ENCODE results near the gene STK24.

The STK24 gene

GRCh38 chr13:98440390-98441055 is 136.4 kb downstream of the STK24 start:
- no peak overlapping the region for H3K27ac ChIP-seq (ENCODE audit: low read length)
- H3K27me3 ChIP-seq (ENCODE audit: insufficient read depth, low read length), result no peaks in the 10 kb centered on the region
- H3K4me3 ChIP-seq (ENCODE audit: low read length), result no peak overlapping the region
- no peak overlapping the region for H3K9ac ChIP-seq (ENCODE audit: low read depth, low read length)
- peaks cover 46% of the 10 kb centered on the region for H3K36me3 ChIP-seq (ENCODE audit: insufficient read depth, low read depth, low read length)
- no peaks in the 10 kb centered on the region; the same call in 1 of the 2 replicates for H3K4me1 ChIP-seq (ENCODE audit: insufficient read depth, low read length)
- no peaks in the 10 kb centered on the region for H3K9me3 ChIP-seq (ENCODE audit: insufficient read depth, low read depth, low read length)

- no peaks in the 10 kb centered on the region for H3K27me3 ChIP-seq (ENCODE audit: insufficient read depth, low read length)
- no peak overlapping the region for H3K27ac ChIP-seq (ENCODE audit: low read length)
- H3K9me3 ChIP-seq (ENCODE audit: insufficient read depth, low read depth, low read length), result no peaks in the 10 kb centered on the region
- H3K36me3 ChIP-seq (ENCODE audit: insufficient read depth, low read depth, low read length), result peaks cover 47% of the 10 kb centered on the region
- no peak overlapping the region for H3K4me3 ChIP-seq (ENCODE audit: low read length)
- H3K4me1 ChIP-seq (ENCODE audit: insufficient read depth, low read length), result no peaks in the 10 kb centered on the region
- no peak overlapping the region for H3K9ac ChIP-seq (ENCODE audit: low read depth, low read length)
Measured at GRCh38 chr13:98439896-98440295, 137.0 kb downstream of the STK24 start.

- H3K27me3 ChIP-seq (ENCODE audit: insufficient read depth, low read length), result no peaks in the 10 kb centered on the region
- H3K27ac ChIP-seq (ENCODE audit: low read length), result no peak overlapping the region
- H3K4me3 ChIP-seq (ENCODE audit: low read length), result no peak overlapping the region
- H3K9me3 ChIP-seq (ENCODE audit: insufficient read depth, low read depth, low read length), result no peaks in the 10 kb centered on the region
- peaks cover 47% of the 10 kb centered on the region for H3K36me3 ChIP-seq (ENCODE audit: insufficient read depth, low read depth, low read length)
- H3K4me1 ChIP-seq (ENCODE audit: insufficient read depth, low read length), result no peaks in the 10 kb centered on the region
- no peak overlapping the region for H3K9ac ChIP-seq (ENCODE audit: low read depth, low read length)
Measured at GRCh38 chr13:98439126-98439828, 137.6 kb downstream of the STK24 start.

- H3K4me3 ChIP-seq (ENCODE audit: low read length), result no peak overlapping the region
- no peak overlapping the region for H3K27ac ChIP-seq (ENCODE audit: low read length)
- H3K9ac ChIP-seq (ENCODE audit: low read depth, low read length), result no peak overlapping the region
- peaks cover 47% of the 10 kb centered on the region for H3K36me3 ChIP-seq (ENCODE audit: insufficient read depth, low read depth, low read length)
- H3K4me1 ChIP-seq (ENCODE audit: insufficient read depth, low read length), result no peaks in the 10 kb centered on the region
- H3K9me3 ChIP-seq (ENCODE audit: insufficient read depth, low read depth, low read length), result no peaks in the 10 kb centered on the region
- H3K27me3 ChIP-seq (ENCODE audit: insufficient read depth, low read length), result no peaks in the 10 kb centered on the region
Measured at GRCh38 chr13:98438246-98439125, 138.4 kb downstream of the STK24 start.

GRCh38 chr13:98436233-98436910 is 140.5 kb downstream of the STK24 start:
- no peak overlapping the region for H3K27ac ChIP-seq (ENCODE audit: low read length)
- H3K4me3 ChIP-seq (ENCODE audit: low read length), result no peak overlapping the region
- H3K4me1 ChIP-seq (ENCODE audit: insufficient read depth, low read length), result no peaks in the 10 kb centered on the region
- H3K27me3 ChIP-seq (ENCODE audit: insufficient read depth, low read length), result no peaks in the 10 kb centered on the region
- no peaks in the 10 kb centered on the region for H3K9me3 ChIP-seq (ENCODE audit: insufficient read depth, low read depth, low read length)
- no peak overlapping the region for H3K9ac ChIP-seq (ENCODE audit: low read depth, low read length)
- H3K36me3 ChIP-seq (ENCODE audit: insufficient read depth, low read depth, low read length), result peaks cover 46% of the 10 kb centered on the region

GRCh38 chr13:98435376-98435775 is 141.5 kb downstream of the STK24 start:
- Histone ChIP-seq H3K4me3 (ENCODE audit: low read length) (no peak overlapping the region), H3K36me3 (ENCODE audit: insufficient read depth, low read depth, low read length) (peaks cover 38% of the 10 kb centered on the region), H3K4me1 (ENCODE audit: insufficient read depth, low read length) (no peaks in the 10 kb centered on the region), H3K27me3 (ENCODE audit: insufficient read depth, low read length) (no peaks in the 10 kb centered on the region), H3K9me3 (ENCODE audit: insufficient read depth, low read depth, low read length) (no peaks in the 10 kb centered on the region), H3K9ac (ENCODE audit: low read depth, low read length) (no peak overlapping the region), H3K27ac (ENCODE audit: low read length) (no peak overlapping the region)

GRCh38 chr13:98434060-98434459 is 142.8 kb downstream of the STK24 start:
- Histone ChIP-seq H3K4me1 (ENCODE audit: insufficient read depth, low read length) (no peaks in the 10 kb centered on the region), H3K27ac (ENCODE audit: low read length) (no peak overlapping the region), H3K9me3 (ENCODE audit: insufficient read depth, low read depth, low read length) (no peaks in the 10 kb centered on the region), H3K4me3 (ENCODE audit: low read length) (no peak overlapping the region), H3K9ac (ENCODE audit: low read depth, low read length) (no peak overlapping the region), H3K27me3 (ENCODE audit: insufficient read depth, low read length) (no peaks in the 10 kb centered on the region), H3K36me3 (ENCODE audit: insufficient read depth, low read depth, low read length) (peaks cover 31% of the 10 kb centered on the region)

GRCh38 chr13:98433654-98434053 is 143.3 kb downstream of the STK24 start:
- Histone ChIP-seq H3K4me1 (ENCODE audit: insufficient read depth, low read length) (no peaks in the 10 kb centered on the region), H3K36me3 (ENCODE audit: insufficient read depth, low read depth, low read length) (peaks cover 30% of the 10 kb centered on the region), H3K27me3 (ENCODE audit: insufficient read depth, low read length) (no peaks in the 10 kb centered on the region), H3K4me3 (ENCODE audit: low read length) (no peak overlapping the region), H3K9me3 (ENCODE audit: insufficient read depth, low read depth, low read length) (no peaks in the 10 kb centered on the region), H3K27ac (ENCODE audit: low read length) (no peak overlapping the region), H3K9ac (ENCODE audit: low read depth, low read length) (no peak overlapping the region)

GRCh38 chr13:98432638-98433037 is 144.3 kb downstream of the STK24 start:
- Histone ChIP-seq H3K27me3 (ENCODE audit: insufficient read depth, low read length) (no peaks in the 10 kb centered on the region), H3K36me3 (ENCODE audit: insufficient read depth, low read depth, low read length) (peaks cover 36% of the 10 kb centered on the region), H3K4me3 (ENCODE audit: low read length) (no peak overlapping the region), H3K9me3 (ENCODE audit: insufficient read depth, low read depth, low read length) (no peaks in the 10 kb centered on the region), H3K4me1 (ENCODE audit: insufficient read depth, low read length) (no peaks in the 10 kb centered on the region), H3K27ac (ENCODE audit: low read length) (no peak overlapping the region), H3K9ac (ENCODE audit: low read depth, low read length) (no peak overlapping the region)

GRCh38 chr13:98429977-98430736 is 146.8 kb downstream of the STK24 start:
- Histone ChIP-seq H3K9ac (ENCODE audit: low read depth, low read length) (no peak overlapping the region), H3K27me3 (ENCODE audit: insufficient read depth, low read length) (no peaks in the 10 kb centered on the region), H3K36me3 (ENCODE audit: insufficient read depth, low read depth, low read length) (peaks cover 32% of the 10 kb centered on the region), H3K4me3 (ENCODE audit: low read length) (no peak overlapping the region), H3K4me1 (ENCODE audit: insufficient read depth, low read length) (no peaks in the 10 kb centered on the region), H3K9me3 (ENCODE audit: insufficient read depth, low read depth, low read length) (no peaks in the 10 kb centered on the region), H3K27ac (ENCODE audit: low read length) (no peak overlapping the region)

- Histone ChIP-seq H3K4me1 (ENCODE audit: insufficient read depth, low read length) (no peaks in the 10 kb centered on the region), H3K9ac (ENCODE audit: low read depth, low read length) (no peak overlapping the region), H3K4me3 (ENCODE audit: low read length) (no peak overlapping the region), H3K36me3 (ENCODE audit: insufficient read depth, low read depth, low read length) (peaks cover 38% of the 10 kb centered on the region), H3K9me3 (ENCODE audit: insufficient read depth, low read depth, low read length) (no peaks in the 10 kb centered on the region), H3K27ac (ENCODE audit: low read length) (no peak overlapping the region), H3K27me3 (ENCODE audit: insufficient read depth, low read length) (no peaks in the 10 kb centered on the region)
Measured at GRCh38 chr13:98429531-98429930, 147.4 kb downstream of the STK24 start.

Data from iPS-20b (cell line).